ENCODE data around the gene TMEM151B.

DNA sequence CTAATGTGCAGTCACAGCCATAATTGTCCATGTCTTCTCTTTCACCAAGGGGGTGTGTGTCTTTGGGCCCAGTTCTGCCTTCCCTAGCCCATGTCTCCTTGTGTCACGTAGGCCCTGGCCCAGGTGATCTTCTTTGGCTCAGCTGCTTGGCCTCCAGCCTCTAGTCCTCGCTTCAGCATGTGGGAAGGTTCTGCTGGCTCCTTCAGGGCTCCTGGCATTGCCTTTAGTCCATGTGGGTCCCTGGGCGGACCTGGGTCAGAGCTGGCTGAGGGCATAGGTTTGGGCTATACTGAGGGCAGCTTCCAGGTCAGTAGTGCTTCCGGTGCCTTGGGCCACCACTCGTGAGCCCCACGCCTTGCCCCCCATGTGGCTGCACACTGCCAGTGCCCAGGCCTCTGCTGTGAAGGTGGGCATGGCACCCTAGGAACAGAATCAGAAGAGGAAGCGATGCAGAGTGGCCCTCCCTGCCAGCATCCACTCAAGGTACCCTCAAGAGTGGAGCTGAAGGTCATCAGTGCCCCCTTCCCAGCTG is 30.1 kb downstream of the TMEM151B start:
- TF ChIP-seq CTCF (IDR thresholded peaks at IDR 0.05) (no peak), POLR2A (IDR thresholded peaks at IDR 0.05) (no peak)
